Measurements from ENCODE around the gene FAM25A. TPM values are rescaled to one million over a fixed set of nuclear protein-coding genes. Genes with fewer than 3 reads are reported as not detected.
"Not testable (repeated sequence)": the region's sequence is repeated elsewhere in the genome, so short reads cannot be mapped to it uniquely, and the experiment has no call there.

The FAM25A gene
- total and polyA plus RNA-seq, 5 donors from 2014 or later = not detected

GRCh38 chr10:87030912-87031635 is 11.0 kb downstream of the FAM25A start:
- H3K36me3 Mint-ChIP-seq = no peaks in the 10 kb centered on the region
- H3K4me1 ChIP-seq (ENCODE audit: control insufficient read depth, insufficient read depth, low read length, poor library complexity, severe bottlenecking) = no peaks in the 10 kb centered on the region
- H3K27me3 Mint-ChIP-seq = peaks cover 22% of the 10 kb centered on the region
- H3K4me3 Mint-ChIP-seq = no peak overlapping the region
- no peak overlapping the region for H3K27ac ChIP-seq (ENCODE audit: insufficient read depth, low read length, poor library complexity, severe bottlenecking)
- no peaks in the 10 kb centered on the region for H3K4me1 Mint-ChIP-seq
- H3K9me3 ChIP-seq (ENCODE audit: control insufficient read depth in 2 of 2, low read length in 2 of 2) = no peaks in the 10 kb centered on the region
- ATAC-seq (ENCODE audit: low read depth in 2 of 2) = no peak
- H3K27me3 ChIP-seq (ENCODE audit: control insufficient read depth, insufficient read depth, low read length) = no peaks in the 10 kb centered on the region
- DNase-seq = no peak
- no peak overlapping the region for H3K27ac Mint-ChIP-seq
- peaks cover 0 to 2% (median 0%) of the 10 kb centered on the region in 7 donors for H3K9me3 Mint-ChIP-seq
- H3K4me3 ChIP-seq (ENCODE audit: low read depth, low read length) = no peak overlapping the region
- no peaks in the 10 kb centered on the region for H3K36me3 ChIP-seq (ENCODE audit: control insufficient read depth, insufficient read depth, low read length)

- ATAC-seq (ENCODE audit: low read depth in 2 of 2) (no peak), DNase-seq (peak in 1 of 3 donors; percentile 19)
- H3K36me3 ChIP-seq (ENCODE audit: control insufficient read depth, insufficient read depth, low read length) = no peaks in the 10 kb centered on the region
- H3K27me3 ChIP-seq (ENCODE audit: control insufficient read depth, insufficient read depth, low read length) = peaks cover 3% of the 10 kb centered on the region
- peaks cover 0 to 5% (median 0%) of the 10 kb centered on the region in 7 donors for H3K9me3 Mint-ChIP-seq
- no peak overlapping the region for H3K4me3 Mint-ChIP-seq
- H3K27me3 Mint-ChIP-seq = peaks cover 19% of the 10 kb centered on the region
- no peaks in the 10 kb centered on the region for H3K4me1 Mint-ChIP-seq
- no peaks in the 10 kb centered on the region for H3K36me3 Mint-ChIP-seq
- no peak overlapping the region for H3K27ac ChIP-seq (ENCODE audit: insufficient read depth, low read length, poor library complexity, severe bottlenecking)
- H3K27ac Mint-ChIP-seq = no peak overlapping the region
- H3K4me1 ChIP-seq (ENCODE audit: control insufficient read depth, insufficient read depth, low read length, poor library complexity, severe bottlenecking) = no peaks in the 10 kb centered on the region
- no peak overlapping the region for H3K4me3 ChIP-seq (ENCODE audit: low read depth, low read length)
- no peaks in the 10 kb centered on the region for H3K9me3 ChIP-seq (ENCODE audit: control insufficient read depth in 2 of 2, low read length in 2 of 2)
Observed at GRCh38 chr10:87036623-87037022, 16.5 kb downstream of the FAM25A start.

GRCh38 chr10:87038286-87038717 is 18.2 kb downstream of the FAM25A start:
- DNase-seq = no peak
- Histone ChIP-seq H3K9me3 (ENCODE audit: control insufficient read depth in 2 of 2, low read length in 2 of 2) (no peaks in the 10 kb centered on the region), H3K4me3 (ENCODE audit: low read depth, low read length) (no peak overlapping the region), H3K27me3 (ENCODE audit: control insufficient read depth, insufficient read depth, low read length) (peaks cover 3% of the 10 kb centered on the region), H3K4me1 (ENCODE audit: control insufficient read depth, insufficient read depth, low read length, poor library complexity, severe bottlenecking) (no peaks in the 10 kb centered on the region), H3K27ac (ENCODE audit: insufficient read depth, low read length, poor library complexity, severe bottlenecking) (no peak overlapping the region), H3K36me3 (ENCODE audit: control insufficient read depth, insufficient read depth, low read length) (no peaks in the 10 kb centered on the region)
- Mint-ChIP-seq H3K27me3 (peaks cover 11% of the 10 kb centered on the region), H3K9me3 (peaks cover 0 to 5% (median 0%) of the 10 kb centered on the region in 7 donors), H3K4me3 (no peak overlapping the region), H3K27ac (no peak overlapping the region), H3K36me3 (peaks cover 10% of the 10 kb centered on the region), H3K4me1 (no peaks in the 10 kb centered on the region)
- no peak for ATAC-seq (ENCODE audit: low read depth in 2 of 2)

- H3K27ac ChIP-seq (ENCODE audit: insufficient read depth, low read length, poor library complexity, severe bottlenecking) = no peak overlapping the region
- H3K9me3 ChIP-seq (ENCODE audit: control insufficient read depth in 2 of 2, low read length in 2 of 2) = no peaks in the 10 kb centered on the region
- H3K4me3 ChIP-seq (ENCODE audit: low read depth, low read length) = no peak overlapping the region
- no peak for ATAC-seq (ENCODE audit: low read depth in 2 of 2)
- no peaks in the 10 kb centered on the region for H3K4me1 ChIP-seq (ENCODE audit: control insufficient read depth, insufficient read depth, low read length, poor library complexity, severe bottlenecking)
- H3K4me1 Mint-ChIP-seq = no peaks in the 10 kb centered on the region
- no peak for DNase-seq
- H3K27ac Mint-ChIP-seq = no peak overlapping the region
- H3K36me3 Mint-ChIP-seq = peaks cover 11% of the 10 kb centered on the region
- H3K4me3 Mint-ChIP-seq = no peak overlapping the region
- H3K36me3 ChIP-seq (ENCODE audit: control insufficient read depth, insufficient read depth, low read length) = no peaks in the 10 kb centered on the region
- H3K27me3 ChIP-seq (ENCODE audit: control insufficient read depth, insufficient read depth, low read length) = peaks cover 3% of the 10 kb centered on the region
- H3K9me3 Mint-ChIP-seq = peaks cover 0 to 5% (median 0%) of the 10 kb centered on the region in 7 donors
- peaks cover 9% of the 10 kb centered on the region for H3K27me3 Mint-ChIP-seq
Observed at GRCh38 chr10:87038786-87039185, 18.7 kb downstream of the FAM25A start.

GRCh38 chr10:87043579-87043978 is 23.5 kb downstream of the FAM25A start:
- not testable (repeated sequence) for DNase-seq; H3K27me3 ChIP-seq (ENCODE audit: control insufficient read depth, insufficient read depth, low read length); H3K4me3 Mint-ChIP-seq; ATAC-seq (ENCODE audit: low read depth in 2 of 2); H3K27ac ChIP-seq (ENCODE audit: insufficient read depth, low read length, poor library complexity, severe bottlenecking); H3K9me3 Mint-ChIP-seq; H3K27ac Mint-ChIP-seq; H3K4me1 Mint-ChIP-seq; H3K4me3 ChIP-seq (ENCODE audit: low read depth, low read length); H3K27me3 Mint-ChIP-seq; H3K4me1 ChIP-seq (ENCODE audit: control insufficient read depth, insufficient read depth, low read length, poor library complexity, severe bottlenecking); H3K9me3 ChIP-seq (ENCODE audit: control insufficient read depth in 2 of 2, low read length in 2 of 2)
- H3K36me3 Mint-ChIP-seq = peaks cover 27% of the 10 kb centered on the region
- peaks cover 22% of the 10 kb centered on the region for H3K36me3 ChIP-seq (ENCODE audit: control insufficient read depth, insufficient read depth, low read length)

GRCh38 chr10:87045434-87045938 is 25.4 kb downstream of the FAM25A start:
- peaks cover 0 to 3% (median 0%) of the 10 kb centered on the region in 7 donors for H3K9me3 Mint-ChIP-seq
- Histone ChIP-seq H3K4me3 (ENCODE audit: low read depth, low read length) (no peak overlapping the region), H3K27me3 (ENCODE audit: control insufficient read depth, insufficient read depth, low read length) (no peaks in the 10 kb centered on the region), H3K4me1 (ENCODE audit: control insufficient read depth, insufficient read depth, low read length, poor library complexity, severe bottlenecking) (no peaks in the 10 kb centered on the region), H3K36me3 (ENCODE audit: control insufficient read depth, insufficient read depth, low read length) (peaks cover 41% of the 10 kb centered on the region), H3K27ac (ENCODE audit: insufficient read depth, low read length, poor library complexity, severe bottlenecking) (no peak overlapping the region), H3K9me3 (ENCODE audit: control insufficient read depth in 2 of 2, low read length in 2 of 2) (no peaks in the 10 kb centered on the region)
- H3K27me3 Mint-ChIP-seq = no peaks in the 10 kb centered on the region
- peak overlapping the region in 2 of 3 donors; percentile 42 to 44 for H3K27ac Mint-ChIP-seq
- no peak overlapping the region for H3K4me3 Mint-ChIP-seq
- peaks cover 35% of the 10 kb centered on the region for H3K36me3 Mint-ChIP-seq
- DNase-seq = no peak
- H3K4me1 Mint-ChIP-seq = no peaks in the 10 kb centered on the region
- no peak for ATAC-seq (ENCODE audit: low read depth in 2 of 2)

GRCh38 chr10:87053111-87053510 is 33.0 kb downstream of the FAM25A start:
- Histone ChIP-seq H3K4me3 (ENCODE audit: low read depth, low read length) (no peak overlapping the region), H3K27ac (ENCODE audit: insufficient read depth, low read length, poor library complexity, severe bottlenecking) (no peak overlapping the region), H3K9me3 (ENCODE audit: control insufficient read depth in 2 of 2, low read length in 2 of 2) (no peaks in the 10 kb centered on the region), H3K36me3 (ENCODE audit: control insufficient read depth, insufficient read depth, low read length) (peaks cover 88% of the 10 kb centered on the region), H3K4me1 (ENCODE audit: control insufficient read depth, insufficient read depth, low read length, poor library complexity, severe bottlenecking) (no peaks in the 10 kb centered on the region), H3K27me3 (ENCODE audit: control insufficient read depth, insufficient read depth, low read length) (no peaks in the 10 kb centered on the region)
- ATAC-seq (ENCODE audit: low read depth in 2 of 2) = no peak
- Mint-ChIP-seq H3K27ac (peak overlapping the region in 1 of 3 donors; percentile 38), H3K27me3 (no peaks in the 10 kb centered on the region), H3K4me3 (no peak overlapping the region), H3K4me1 (no peaks in the 10 kb centered on the region), H3K36me3 (peaks cover 28% of the 10 kb centered on the region), H3K9me3 (no peaks in the 10 kb centered on the region)
- no peak for DNase-seq
